Fibroblast of lung (primary cell): ENCODE results near the gene WASHC4.

ENCODE experiments used
- CTCF ChIP-seq, 2 donors: IDR thresholded peaks in 1 of 2; conservative IDR thresholded peaks in 1 of 2; 1 replicate in 1 of 2; 2 replicates in 1 of 2; pipeline ENCODE4 v1.5.1; 2011 to 2012; ENCODE audit warnings: low read length in 2 of 2, control low read depth in 1 of 2, inconsistent platforms in 1 of 2, low read depth in 1 of 2, mild to moderate bottlenecking in 1 of 2
- EZH2 ChIP-seq: IDR thresholded peaks from 2 replicates; pipeline ENCODE4 v1.5.1; 2012; ENCODE audit warnings: low read length, control low read depth, mild to moderate bottlenecking; ENCODE audit errors: missing control alignments

GRCh38 chr12:105090361-105090760 lies 17.2 kb upstream of the WASHC4 start:
- no peak for TF ChIP-seq CTCF (conservative IDR thresholded peaks at IDR 0.05 in 1 of 2, IDR thresholded peaks at IDR 0.05 in 1 of 2; ENCODE audit: low read depth in 1 of 2, low read length in 2 of 2)
- no peak for TF ChIP-seq EZH2
